Stimulated activated CD4-positive, alpha-beta T cell treated with anti-CD3 and anti-CD28 coated beads, Interleukin-12 subunit alpha, Interleukin-12 subunit beta, amount 100 ng/mL, for 24 hours (primary cell): ENCODE measurements around the gene TOP3B.
A peak's percentile ranks its signal among the peaks of the same experiment; 100 is the strongest.
"Not testable (repeated sequence)": the region's sequence is repeated elsewhere in the genome, so short reads cannot be mapped to it uniquely, and the experiment has no call there.

Source experiments
- DNase-seq, 2 experiments: peaks; one replicate each; pipeline ENCODE4 v3.0.0-alpha.2; 2020; ENCODE audit warnings: low read depth in 2 of 2

TOP3B gene

DNA sequence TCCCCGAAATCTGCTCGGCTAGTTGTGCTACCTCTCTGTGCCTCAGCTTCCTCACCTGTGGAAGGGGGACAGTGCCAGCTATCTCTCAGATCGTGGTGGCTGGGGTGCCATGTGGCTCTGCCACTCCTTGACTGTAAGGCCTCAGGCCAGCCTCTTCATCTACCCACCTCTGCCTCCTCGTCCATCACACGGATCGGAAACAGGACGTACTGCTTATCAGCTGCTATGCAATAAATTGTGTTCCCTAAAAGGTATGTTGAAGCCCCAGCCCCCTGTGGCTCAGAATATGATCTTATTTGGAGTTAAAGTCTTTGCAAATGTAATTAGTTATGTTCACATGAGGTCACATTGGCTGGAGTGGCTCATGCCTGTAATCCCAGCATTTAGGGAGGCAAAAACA lies 37.7 kb downstream of the TOP3B start:
- DNase-seq, result no peak

- no peak for DNase-seq
These were observed 38.8 kb downstream of the TOP3B start for GRCh38 chr22:21943571-21944448.

DNA sequence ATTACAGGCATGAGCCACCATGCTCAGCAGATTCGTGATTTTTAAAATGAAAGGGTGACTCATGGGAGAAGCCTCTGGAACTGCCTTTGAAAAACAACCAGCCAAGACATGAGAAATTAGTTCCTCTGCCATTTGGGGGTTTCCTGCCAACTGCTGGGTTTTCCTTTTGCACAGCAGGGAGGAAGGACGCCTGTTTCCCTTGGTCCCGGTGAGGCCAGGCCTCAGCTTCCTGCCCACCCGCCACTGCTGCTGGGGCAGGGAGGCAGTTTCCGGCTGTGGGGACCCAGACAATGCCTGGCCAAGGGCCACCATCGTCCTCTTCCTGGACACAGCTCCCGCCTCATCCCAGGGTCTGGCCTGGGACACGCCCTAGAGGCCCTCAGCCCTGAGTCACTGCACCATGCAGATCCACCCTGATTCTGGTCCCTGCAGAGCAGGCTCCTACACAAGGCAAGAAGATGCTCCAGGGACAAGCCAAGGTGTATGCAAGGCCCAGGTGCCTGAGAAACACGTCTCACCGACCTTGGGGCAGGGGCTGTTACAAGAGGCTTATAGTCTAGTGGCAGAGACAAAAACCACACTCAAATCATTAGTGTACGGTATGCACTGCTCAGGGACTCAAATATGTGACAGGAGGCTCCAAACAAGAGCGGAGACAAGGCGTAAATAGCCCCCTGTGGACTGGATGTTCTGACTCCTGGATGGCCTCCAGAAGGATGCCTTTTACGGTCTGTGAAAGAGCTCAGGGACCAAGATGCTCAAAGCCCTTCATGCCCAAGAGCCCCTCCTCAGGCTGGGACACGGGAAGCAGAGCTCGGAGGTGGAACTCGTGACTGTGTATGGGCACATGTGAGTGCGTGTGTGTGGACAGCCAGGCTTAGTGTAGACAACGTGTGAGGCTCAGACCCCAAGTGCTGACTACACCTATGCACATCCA lies 39.9 kb downstream of the TOP3B start:
- peak in 1 of 2 experiments; percentile 16 for DNase-seq

DNA sequence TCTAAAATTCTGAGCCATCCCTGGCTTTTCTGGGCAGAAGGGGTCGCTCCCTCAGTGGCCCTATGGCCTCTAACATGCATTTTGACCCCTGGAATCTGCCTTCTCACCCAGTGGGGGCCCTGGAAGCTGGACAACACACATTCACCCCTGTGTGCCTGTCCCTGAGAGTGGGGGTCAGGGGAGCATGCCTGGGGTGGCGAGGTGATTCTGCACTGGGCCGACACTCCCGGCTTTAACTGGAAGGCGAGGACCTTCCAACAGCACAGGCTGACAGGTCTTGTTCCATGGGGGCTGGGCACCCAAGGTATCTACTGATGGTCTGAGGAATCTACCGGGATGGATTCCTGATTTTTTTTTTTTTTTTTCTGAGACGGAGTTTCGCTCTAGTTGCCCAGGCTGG lies 40.7 kb downstream of the TOP3B start:
- no peak for DNase-seq

DNA sequence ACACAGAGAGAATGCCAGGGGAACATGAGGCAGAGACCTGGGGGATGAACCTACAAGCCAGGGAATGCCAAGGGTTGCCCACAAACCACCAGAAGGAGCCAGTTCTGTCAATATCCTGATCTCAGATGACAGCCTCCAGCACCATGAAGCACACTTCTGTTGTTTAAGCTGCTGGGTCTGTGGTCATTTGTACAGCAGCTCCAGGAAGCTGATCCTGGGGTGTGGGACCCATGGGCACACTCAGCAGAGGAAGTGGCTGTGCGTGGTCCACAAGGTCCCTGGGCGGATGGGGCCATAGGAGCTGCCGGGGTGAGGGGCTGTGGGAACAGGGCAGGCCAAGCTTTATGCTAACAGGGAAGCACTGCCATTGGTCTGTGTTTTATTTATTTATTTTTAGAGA lies 42.1 kb downstream of the TOP3B start:
- no peak for DNase-seq

DNA sequence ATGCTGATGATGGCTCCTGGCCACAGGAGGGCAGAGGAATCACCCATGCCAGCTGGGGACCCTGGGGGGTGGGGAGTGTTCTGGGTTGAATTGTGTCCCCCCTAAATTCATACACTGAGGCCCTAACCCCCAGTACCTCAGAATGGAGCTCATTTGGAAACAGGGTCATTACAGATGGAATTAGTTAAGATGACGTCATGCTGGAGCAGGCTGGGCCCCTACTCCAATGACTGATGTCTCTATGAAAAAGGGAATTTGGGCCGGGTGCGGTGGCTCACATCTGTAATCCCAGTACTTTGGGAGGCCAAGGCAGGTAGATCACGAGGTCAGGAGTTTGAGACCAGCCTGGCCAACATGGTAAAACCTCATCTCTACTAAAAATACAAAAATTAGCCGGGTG lies 42.7 kb downstream of the TOP3B start:
- not testable (repeated sequence) for DNase-seq

- DNase-seq, result no peak
These were observed 43.1 kb downstream of the TOP3B start for GRCh38 chr22:21939461-21939913.

- no peak for DNase-seq
These were observed 43.7 kb downstream of the TOP3B start for GRCh38 chr22:21938906-21939305.

- DNase-seq, result peak; percentile 85 to 90
These were observed 44.3 kb downstream of the TOP3B start for GRCh38 chr22:21938071-21938822.

DNA sequence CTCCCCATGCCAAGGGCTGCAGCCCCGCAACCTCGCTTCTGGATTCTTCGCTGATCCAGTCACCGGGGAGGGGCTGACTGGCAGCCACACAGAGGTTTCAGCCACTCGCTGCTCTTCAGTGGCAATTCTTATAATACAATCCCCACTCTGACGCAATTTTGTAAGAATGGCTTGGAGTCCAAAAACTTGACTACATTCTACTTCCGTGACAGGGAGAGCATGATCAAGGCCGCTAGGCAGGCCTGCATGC lies 44.8 kb downstream of the TOP3B start:
- no peak for DNase-seq

- DNase-seq, result no peak
These were observed 45.4 kb downstream of the TOP3B start for GRCh38 chr22:21937041-21937820.

DNA sequence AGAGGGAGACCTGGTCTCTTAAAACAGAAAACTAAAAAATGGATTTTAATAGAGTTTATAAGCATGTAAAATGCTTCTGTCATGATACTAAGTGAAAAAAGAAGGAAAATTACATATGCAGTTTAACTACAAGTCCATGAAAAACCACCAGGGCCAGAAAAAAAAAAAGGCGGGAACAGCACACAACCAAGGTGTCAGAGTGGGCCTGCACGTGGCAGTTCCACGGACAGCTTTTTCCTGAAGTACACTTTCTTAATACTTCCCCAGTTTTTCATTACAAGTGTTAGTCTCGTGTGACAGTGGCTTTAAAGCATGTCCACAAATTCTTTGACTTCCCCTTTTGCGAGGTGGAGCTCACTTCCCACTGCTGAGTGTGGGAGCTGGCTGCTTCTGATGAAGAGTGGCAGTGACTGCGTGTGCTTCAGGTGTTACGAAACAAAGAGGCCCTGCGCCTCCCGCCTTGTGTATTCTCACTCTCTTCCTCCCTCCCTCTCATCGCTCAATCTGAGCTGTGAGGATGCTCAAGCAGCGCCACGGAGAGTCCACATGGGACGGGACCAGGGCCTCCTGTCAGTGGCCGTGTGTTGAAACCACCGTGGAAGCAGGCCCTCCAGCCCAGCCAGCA lies 46.3 kb downstream of the TOP3B start:
- no peak for DNase-seq

GRCh38 chr22:21933910-21934309 lies 48.7 kb downstream of the TOP3B start:
- DNase-seq, result no peak

- no peak for DNase-seq
These were observed 49.2 kb downstream of the TOP3B start for GRCh38 chr22:21933413-21933812.

DNA sequence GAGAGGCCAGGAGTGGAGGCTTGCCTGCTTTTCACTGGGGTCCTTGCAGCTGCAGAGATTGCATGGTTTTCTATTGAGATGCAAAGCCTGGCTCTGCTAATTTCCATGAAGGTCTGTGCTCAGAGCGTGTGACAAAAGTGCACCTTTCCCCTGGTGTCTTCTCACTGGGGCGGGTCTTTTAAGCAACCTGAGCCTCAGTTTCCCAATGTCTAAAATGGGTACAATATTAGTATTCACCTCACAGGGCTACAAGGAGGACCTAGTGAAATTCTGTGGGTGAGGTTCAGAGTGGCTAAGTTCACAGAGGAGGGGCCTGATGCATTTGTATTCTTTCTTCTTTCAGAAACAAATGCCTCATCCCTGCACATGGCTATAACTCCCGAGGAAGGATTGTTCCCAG lies 50.2 kb downstream of the TOP3B start:
- DNase-seq, result no peak

- no peak for DNase-seq
These were observed 51.5 kb downstream of the TOP3B start for GRCh38 chr22:21931056-21931455.

DNA sequence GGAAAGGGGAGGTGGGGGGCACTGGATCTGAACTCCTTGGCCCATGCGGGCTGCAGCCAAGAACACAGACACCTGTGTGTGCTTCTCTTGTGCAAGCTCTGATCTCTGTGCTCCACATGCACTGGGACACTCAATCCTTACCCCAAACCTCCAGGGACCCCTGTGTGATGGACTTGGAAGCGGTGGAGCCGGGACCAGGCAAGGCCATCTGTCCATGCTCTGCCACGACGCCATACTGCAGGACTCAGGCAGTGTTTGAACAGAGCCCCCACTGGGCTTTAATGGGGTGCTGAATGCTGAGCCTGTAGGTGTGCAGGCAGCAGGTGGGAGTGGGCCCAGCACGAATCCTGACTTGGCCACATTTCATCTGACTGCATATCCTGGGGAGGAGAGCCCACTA lies 53.3 kb downstream of the TOP3B start:
- DNase-seq, result no peak

DNA sequence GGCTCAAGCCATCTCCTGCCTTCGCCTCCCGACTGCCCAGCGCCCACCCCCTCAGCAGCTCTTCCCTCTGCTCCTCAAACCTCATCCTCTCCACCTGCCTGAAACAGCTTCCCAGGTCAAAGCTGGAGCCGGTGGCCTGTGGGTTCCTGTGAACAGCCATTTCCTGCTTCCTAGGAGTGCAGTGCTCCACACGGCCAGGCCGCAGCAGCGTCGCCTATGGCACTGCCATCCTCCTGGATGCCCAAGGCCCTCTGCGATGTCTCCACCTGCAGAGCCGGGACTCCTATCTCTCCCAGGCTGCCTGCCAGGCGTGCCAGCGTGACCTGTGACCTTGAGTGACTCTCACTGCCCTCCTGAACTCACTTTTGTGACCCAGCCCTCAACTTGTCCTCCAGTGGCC lies 54.5 kb downstream of the TOP3B start:
- no peak for DNase-seq

DNA sequence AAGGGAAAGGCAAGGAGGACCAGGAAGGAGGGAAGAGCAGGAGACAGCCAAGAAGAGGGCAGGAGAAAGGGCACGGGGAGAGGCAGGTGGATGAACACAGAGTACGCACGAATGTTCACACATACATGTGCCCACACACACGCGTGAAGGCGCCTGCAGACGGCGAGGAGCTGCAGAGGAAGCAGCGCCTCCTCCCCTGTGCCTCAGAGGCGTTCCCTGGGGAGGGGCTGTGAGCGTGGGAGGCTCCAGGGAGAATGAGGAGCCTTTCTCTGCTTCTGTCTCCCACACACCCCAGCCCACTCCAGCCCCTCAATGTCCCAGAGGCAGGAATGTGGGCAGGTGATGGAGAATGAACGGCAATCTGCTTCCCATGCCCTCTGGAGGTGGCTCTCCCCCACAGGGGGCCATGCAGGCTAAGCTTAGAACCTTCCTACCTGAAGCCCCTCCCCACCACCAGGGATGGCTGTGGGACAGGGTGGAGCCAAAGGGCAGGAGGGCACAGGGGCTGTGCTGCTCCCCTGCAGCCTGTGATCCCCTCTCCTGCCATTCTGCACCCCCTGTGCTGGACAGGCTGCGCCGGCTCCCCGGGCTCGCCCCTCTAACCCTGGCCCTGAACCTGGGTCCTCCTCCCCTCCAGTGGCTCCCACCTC lies 55.3 kb downstream of the TOP3B start:
- DNase-seq, result no peak

GRCh38 chr22:21926728-21927127 lies 55.9 kb downstream of the TOP3B start:
- no peak for DNase-seq
